Activated T-helper 9 cell treated with anti-CD3 and anti-CD28 coated beads, Interleukin-2, amount 50 U/mL, for 16 hours (primary cell): ENCODE data around the gene ASPRV1.
"Not testable (repeated sequence)": the region's sequence is repeated elsewhere in the genome, so short reads cannot be mapped to it uniquely, and the experiment has no call there.

Source experiments
- DNase-seq: peaks from one replicate; pipeline ENCODE4 v3.0.0-alpha.2; 2020; ENCODE audit warnings: low read depth

Gene ASPRV1

GRCh38 chr2:69959425-69959824 is 2.0 kb downstream of the ASPRV1 start:
- DNase-seq = no peak

DNA sequence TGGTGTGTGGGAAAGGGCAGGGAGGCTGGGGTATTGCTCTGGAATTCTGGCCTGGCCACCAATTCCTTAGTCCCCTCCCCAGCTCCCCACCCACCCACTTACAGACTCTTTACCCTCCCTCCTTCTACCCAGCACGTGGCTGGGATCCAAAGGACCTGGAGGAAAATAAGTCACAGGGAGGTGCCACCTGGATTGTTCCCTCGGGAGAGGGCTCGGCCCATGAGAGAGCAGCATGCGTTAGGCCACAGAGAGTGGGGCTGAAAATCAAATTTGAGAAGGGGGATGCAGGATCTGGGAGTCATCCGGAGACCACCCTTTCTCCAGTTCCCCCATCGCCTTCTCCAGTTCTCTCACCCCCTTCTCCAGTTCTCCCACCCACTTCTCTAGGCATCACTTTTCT is 3.0 kb downstream of the ASPRV1 start:
- no peak for DNase-seq

DNA sequence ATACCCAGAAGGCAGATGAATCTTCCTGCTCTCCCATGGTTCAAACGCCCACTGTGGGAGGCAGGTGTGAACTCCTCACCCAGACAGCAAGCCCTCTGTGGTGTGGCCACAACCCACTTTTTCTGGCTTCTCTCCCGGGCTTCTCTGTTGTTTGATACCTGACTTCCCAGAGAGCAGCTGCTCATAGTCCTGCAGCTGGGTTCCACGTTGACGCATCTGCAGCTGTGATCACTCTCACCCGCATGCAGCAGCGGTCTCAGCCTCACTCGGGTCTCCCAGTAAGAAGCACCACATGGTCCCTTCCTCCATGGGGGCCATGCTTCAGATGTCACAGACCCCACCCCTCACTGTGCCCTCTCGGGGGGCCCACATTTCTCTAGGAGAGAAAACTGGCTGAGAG is 3.5 kb downstream of the ASPRV1 start:
- DNase-seq = no peak

DNA sequence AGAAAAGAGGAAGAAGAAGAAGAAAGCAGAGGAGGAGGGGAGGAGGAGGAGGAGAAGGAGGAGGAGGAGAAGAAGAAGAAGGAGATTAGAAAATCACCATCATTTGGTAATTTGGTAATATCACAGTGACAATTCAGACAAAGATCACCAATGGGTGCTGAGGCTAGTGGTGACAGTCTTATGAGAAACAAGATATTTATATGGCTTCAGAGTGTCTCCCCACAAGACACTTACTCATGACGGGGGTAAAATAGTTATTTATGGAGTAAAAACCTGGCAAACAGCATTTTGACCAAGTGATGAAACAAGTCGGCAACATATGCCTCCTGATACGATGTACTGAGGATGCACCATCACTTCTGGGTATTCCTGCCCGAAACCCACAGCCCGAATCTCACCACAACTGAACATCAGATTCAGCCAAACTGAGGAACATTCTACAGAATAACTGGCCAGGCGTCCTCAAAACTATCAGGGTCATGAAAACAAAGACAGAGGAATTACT is 4.9 kb downstream of the ASPRV1 start:
- DNase-seq = no peak

- no peak for DNase-seq
Observed at GRCh38 chr2:69955029-69955428, 6.4 kb downstream of the ASPRV1 start.

DNA sequence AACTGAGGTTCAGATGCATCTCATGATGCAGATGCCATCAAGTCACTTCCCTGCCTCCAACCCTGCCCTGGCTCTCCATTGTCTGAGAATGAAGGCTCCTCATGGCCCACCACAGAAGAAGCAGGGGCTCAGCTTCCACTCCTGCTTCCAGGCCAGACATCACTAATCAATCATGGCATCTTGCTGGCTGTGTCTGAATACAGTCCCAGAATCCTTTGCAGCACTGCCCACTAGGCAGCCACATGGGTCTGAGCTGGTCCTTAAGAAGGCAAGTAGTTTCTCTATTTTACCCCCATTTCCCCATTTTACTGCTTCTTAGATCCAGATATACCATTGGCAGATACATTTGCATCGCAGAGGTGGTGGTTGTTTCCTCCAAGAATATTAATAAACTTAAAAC is 7.3 kb downstream of the ASPRV1 start:
- no peak for DNase-seq

- DNase-seq = no peak
Observed at GRCh38 chr2:69952336-69953115, 8.9 kb downstream of the ASPRV1 start.

DNA sequence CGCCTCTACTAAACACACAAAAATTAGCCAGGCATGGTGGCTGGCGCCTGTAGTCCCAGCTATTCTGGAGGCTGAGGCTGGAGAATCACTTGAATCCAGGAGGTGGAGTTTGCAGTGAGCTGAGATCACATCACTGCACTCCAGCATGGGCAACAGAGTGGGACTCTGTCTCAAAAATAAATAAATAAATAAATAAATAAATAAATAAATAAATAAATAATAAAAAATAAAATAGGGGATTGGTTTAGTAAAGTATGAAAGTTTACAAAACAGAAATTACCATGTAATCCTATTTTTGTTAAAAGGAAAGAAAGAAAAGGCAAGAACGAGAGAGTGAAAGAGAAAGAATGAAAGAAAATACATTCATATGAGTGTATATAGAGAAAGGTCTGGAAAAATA is 10.8 kb downstream of the ASPRV1 start:
- DNase-seq = not testable (repeated sequence)

DNA sequence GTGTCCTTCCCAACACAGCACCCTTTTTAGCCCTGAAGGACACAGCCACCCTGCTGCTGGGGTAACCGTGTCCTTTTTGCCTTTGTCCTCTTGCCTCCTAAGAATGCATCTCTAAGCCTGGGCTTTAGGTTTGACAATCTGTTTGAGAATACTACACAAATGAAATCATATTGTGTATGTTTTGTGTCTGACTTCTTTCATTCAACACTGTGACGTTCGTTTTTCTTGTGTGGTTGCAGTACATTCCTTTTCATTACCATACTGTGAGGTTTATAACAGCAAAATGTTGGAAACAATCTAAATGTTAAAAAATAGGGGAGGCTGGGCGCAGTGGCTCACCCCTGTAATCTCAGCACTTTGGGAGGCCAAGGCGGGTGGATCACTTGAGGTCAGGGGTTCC is 11.2 kb downstream of the ASPRV1 start:
- no peak for DNase-seq

- no peak for DNase-seq
Observed at GRCh38 chr2:69948963-69949645, 12.3 kb downstream of the ASPRV1 start.

GRCh38 chr2:69948032-69948962 is 13.1 kb downstream of the ASPRV1 start:
- DNase-seq = no peak

DNA sequence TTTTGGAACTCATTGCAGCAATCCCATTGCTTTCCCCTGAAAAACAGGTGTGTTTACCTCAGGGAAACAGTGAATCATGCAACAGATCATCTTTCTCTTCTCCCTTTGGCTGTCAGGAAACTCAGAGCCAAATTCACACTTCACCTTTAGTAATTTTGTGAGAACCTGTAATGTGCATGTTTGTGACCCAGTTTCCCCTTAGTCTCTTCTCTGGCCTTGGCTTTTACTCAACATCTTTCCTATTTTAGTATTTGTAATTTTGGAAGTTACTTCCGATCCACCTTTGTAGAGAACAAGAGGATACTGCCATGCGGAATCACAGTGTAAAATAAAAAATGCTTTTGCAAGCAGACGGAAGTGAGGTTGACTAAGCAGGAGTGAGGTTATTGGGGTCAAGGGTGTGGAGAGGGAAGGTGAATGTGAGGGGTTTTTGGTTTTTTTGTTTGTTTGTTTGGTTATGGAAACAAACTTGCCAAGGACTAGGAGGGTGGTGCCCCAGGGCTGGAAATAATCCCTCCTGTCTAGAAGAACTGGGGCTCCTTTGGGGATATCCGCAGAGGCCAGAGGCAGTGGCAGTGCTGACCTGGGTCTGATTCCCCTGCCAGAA is 14.0 kb downstream of the ASPRV1 start:
- DNase-seq = no peak

DNA sequence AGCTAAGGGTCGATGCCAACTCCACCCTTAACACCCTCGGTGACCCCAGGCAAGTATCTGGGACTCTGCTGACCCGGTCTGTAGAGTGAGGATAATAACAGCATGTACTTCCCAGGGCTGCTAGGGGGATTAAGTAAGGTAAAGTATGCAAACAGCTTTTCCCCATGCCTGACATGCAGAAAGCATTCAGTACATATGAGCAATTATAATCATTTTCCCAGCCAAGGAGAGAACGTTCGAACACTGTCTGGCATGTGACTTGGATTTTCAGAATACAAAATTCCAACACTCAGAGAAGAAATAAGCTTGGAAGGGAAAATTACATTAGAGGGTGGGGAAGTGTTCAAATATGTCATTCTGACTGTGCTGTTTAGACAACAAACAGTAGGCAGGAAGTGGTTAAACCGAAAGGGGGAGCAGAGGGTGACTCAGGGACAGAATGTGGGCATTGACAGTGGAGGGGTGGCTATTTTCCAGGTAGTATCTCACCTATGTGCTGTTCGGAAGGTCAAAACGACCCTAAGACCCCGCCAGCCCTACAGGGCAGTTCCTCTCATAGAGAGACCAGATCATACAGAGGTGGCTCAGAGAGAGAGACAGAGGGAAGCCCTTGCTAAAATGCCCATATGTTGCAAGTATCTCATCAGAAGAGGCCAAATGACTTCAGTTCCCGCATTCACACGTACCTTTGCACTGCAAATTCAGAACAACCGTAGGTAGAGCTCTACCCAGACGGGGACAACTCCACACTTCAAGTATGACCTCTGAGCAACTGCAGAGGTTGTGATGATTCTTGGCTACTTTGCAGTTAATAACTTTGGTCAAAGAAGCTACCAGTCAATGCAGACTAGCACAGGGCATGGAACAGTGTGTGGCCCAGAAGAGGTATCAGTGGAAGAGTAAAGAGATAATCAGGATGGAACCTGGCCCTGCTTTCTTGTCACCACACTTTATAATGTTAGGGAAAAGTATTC is 14.8 kb downstream of the ASPRV1 start:
- DNase-seq = peak; percentile 32

- no peak for DNase-seq
Observed at GRCh38 chr2:69945941-69946340, 15.5 kb downstream of the ASPRV1 start.

DNA sequence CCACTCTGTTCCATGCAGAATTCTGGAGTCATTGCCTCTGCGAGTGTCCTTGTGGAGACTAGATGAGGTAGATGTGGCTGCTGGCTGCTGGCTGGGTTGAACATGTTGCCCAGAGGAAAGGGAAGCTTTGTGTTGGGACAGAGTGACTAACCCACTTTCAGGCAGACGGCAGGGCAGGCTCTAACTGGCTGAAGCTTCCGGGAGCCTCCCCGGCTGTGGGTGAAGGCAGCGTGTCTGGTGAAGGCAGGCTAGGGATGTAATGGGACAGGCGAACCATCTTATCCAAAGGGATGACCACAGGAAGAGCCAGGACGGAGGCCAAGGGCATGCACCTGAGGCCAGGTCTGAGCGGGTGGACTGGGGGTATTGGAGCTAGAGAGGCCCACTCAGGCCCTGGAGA is 16.0 kb downstream of the ASPRV1 start:
- DNase-seq = no peak

GRCh38 chr2:69944756-69945155 is 16.7 kb downstream of the ASPRV1 start:
- no peak for DNase-seq

GRCh38 chr2:69943843-69944525 is 17.4 kb downstream of the ASPRV1 start:
- no peak for DNase-seq

DNA sequence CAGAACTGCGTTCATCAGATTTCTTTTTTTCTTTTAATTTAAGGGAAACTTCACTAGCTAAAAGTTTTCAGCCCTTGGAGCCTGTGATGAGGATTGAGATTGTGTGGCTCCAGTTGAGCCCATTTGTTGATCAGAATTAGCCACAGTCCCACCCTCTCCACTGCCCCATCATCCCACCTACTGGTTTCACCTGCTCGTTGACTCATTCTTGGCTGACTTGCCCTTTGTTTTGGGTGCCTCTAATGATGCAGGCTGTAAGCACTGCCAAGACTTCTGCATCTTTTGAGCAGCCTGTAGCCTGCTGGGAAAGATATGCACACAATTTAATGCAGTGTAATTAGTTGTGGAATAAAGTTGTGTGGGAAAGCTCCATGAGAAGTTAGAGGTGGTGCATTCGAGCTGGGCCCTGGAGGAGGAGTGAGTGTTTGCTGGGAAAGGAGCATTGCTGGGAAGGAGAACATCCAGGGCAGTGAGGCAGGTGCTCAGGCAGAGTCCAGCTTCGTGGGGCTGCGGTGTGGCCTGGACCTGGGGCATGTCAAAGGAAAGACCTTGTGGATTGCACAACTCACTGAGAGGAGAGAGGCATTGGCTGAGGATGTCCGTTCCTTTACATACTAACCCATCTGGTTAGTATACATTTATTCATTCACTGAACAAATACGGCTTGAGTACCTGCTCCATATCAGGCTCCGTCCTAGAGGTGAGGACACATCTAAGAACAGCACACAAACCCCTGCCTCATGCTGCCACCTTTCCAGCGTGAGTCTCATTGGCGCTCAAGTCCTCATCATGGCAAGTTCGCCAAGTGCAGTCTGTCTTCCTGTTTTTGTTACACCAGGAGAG is 18.2 kb downstream of the ASPRV1 start:
- no peak for DNase-seq

DNA sequence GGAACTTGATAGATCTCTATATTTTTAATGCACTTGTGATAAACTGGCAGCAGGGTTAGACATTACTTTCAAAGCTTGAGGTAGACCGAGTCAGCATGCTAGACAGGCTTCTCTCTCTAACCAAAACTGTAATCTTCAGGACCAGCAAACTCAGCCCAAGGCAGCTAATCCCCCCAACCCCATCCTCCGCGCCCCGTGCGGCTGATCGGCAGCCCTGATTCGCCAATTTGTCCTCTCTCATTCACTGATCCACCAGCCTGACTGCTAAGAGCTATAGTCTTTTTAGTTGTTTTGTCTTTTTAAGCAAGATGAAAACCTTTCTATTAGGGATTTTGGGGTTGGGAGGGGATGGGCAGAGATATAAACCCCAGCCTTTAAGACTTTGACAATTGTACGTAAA is 20.7 kb downstream of the ASPRV1 start:
- no peak for DNase-seq
